HEK293T (cell line): ENCODE data around the gene SMIM33.
"Not testable (repeated sequence)": the region's sequence is repeated elsewhere in the genome, so short reads cannot be mapped to it uniquely, and the experiment has no call there.

ENCODE experiments used
- CTCF ChIA-PET: fragments of 350-600 bp; formaldehyde crosslinking; extraction: SDS; loops from one replicate; lab custom pipeline; 2021; ENCODE audit warnings: antibody characterized with exemption, inconsistent platforms; lab: Yijun Ruan, JAX
- POLR2A ChIA-PET: fragments of 350-600 bp; formaldehyde crosslinking; extraction: SDS; loops from one replicate; lab custom pipeline; 2020; ENCODE audit warnings: antibody characterized with exemption, inconsistent platforms; lab: Yijun Ruan, JAX
- DNase-seq: peaks from one replicate; pipeline ENCODE4 v3.0.0; 2012; ENCODE audit warnings: mixed read lengths; ENCODE audit errors: extremely low spot score
- ARNT ChIP-seq: fragments of 450-650 bp; IDR thresholded peaks from 2 replicates; pipeline ENCODE4 v1.6.1; 2017; ENCODE audit warnings: mild to moderate bottlenecking
- BHLHE40 ChIP-seq: fragments of 450-650 bp; IDR thresholded peaks from 2 replicates; pipeline ENCODE4 v1.6.1; 2016; ENCODE audit warnings: mild to moderate bottlenecking, moderate library complexity, borderline replicate concordance
- CTBP1 ChIP-seq: fragments of 450-650 bp; IDR thresholded peaks from 2 replicates; pipeline ENCODE4 v1.6.1; 2016; ENCODE audit warnings: borderline replicate concordance
- ELF4 ChIP-seq: fragments of 450-650 bp; IDR thresholded peaks from 2 replicates; pipeline ENCODE4 v1.6.1; 2017; ENCODE audit warnings: antibody characterized with exemption
- FOXA1 ChIP-seq: fragments of 450-650 bp; IDR thresholded peaks from 2 replicates; pipeline ENCODE4 v1.6.1; 2016; ENCODE audit warnings: mild to moderate bottlenecking
- FOXK2 ChIP-seq: fragments of 450-650 bp; IDR thresholded peaks from 2 replicates; pipeline ENCODE4 v1.6.1; 2016; ENCODE audit warnings: mild to moderate bottlenecking
- FOXM1 ChIP-seq: fragments of 450-650 bp; IDR thresholded peaks from 2 replicates; pipeline ENCODE4 v1.6.1; 2017; ENCODE audit warnings: mild to moderate bottlenecking, borderline replicate concordance
- HDGF ChIP-seq: fragments of 450-650 bp; IDR thresholded peaks from 2 replicates; pipeline ENCODE4 v1.6.1; 2017; ENCODE audit warnings: antibody characterized with exemption, borderline replicate concordance
- L3MBTL2 ChIP-seq: fragments of 450-650 bp; conservative IDR thresholded peaks from 2 replicates; pipeline ENCODE4 v1.6.1; 2016; ENCODE audit warnings: mild to moderate bottlenecking
- LEF1 ChIP-seq: fragments of 450-650 bp; IDR thresholded peaks from 2 replicates; pipeline ENCODE4 v1.6.1; 2017; ENCODE audit warnings: mild to moderate bottlenecking, borderline replicate concordance
- NFRKB ChIP-seq: fragments of 450-650 bp; IDR thresholded peaks from 2 replicates; pipeline ENCODE4 v1.6.1; 2016; ENCODE audit warnings: mild to moderate bottlenecking, moderate library complexity
- PKNOX1 ChIP-seq: fragments of 450-650 bp; IDR thresholded peaks from 2 replicates; pipeline ENCODE4 v1.6.1; 2016
- SP1 ChIP-seq: fragments of 450-650 bp; IDR thresholded peaks from 2 replicates; pipeline ENCODE4 v1.6.1; 2017
- SUZ12 ChIP-seq: fragments of 450-650 bp; IDR thresholded peaks from 2 replicates; pipeline ENCODE4 v1.6.1; 2016; ENCODE audit warnings: mild to moderate bottlenecking
- TARDBP ChIP-seq: fragments of 450-650 bp; IDR thresholded peaks from 2 replicates; pipeline ENCODE4 v1.6.1; 2016
- ZNF384 ChIP-seq: fragments of 450-650 bp; IDR thresholded peaks from 2 replicates; pipeline ENCODE4 v1.6.1; 2016

The SMIM33 gene

GRCh38 chr5:139431706-139432105 lies 39.1 kb upstream of the SMIM33 start:
- ChIA-PET POLR2A (no interaction called here), CTCF (no interaction called here)
- DNase-seq = no peak
- TF ChIP-seq PKNOX1 = no peak

- peak; percentile 69 for TF ChIP-seq ZNF384
- TF ChIP-seq FOXM1 = no peak
- no peak for DNase-seq
- POLR2A ChIA-PET = no interaction called here
- CTCF ChIA-PET = no interaction called here
Observed at GRCh38 chr5:139435676-139436075, 35.1 kb upstream of the SMIM33 start.

GRCh38 chr5:139438707-139439012 lies 32.1 kb upstream of the SMIM33 start:
- CTCF ChIA-PET = interaction anchor here (0.5 to 1.5 kb wide), 3 partner anchors 13 to 1522 kb away, joined by 3 to 6 read pairs (median 4); no protein-coding TSS in a partner anchor
- TF ChIP-seq FOXK2 = no peak
- TF ChIP-seq ELF4 = no peak
- peak; percentile 42; the same call in 1 of the 2 replicates for TF ChIP-seq PKNOX1
- TF ChIP-seq HDGF = no peak
- DNase-seq = no peak
- POLR2A ChIA-PET = interaction anchor here (0.8 to 2.2 kb wide), 21 partner anchors 9 to 860 kb away, joined by 3 to 20 read pairs (median 4); partner anchors contain the start of genes STING1 and UBE2D2

- peak; percentile 93 for DNase-seq
- TF ChIP-seq L3MBTL2 (peak; percentile 48), SUZ12 (peak; percentile 75), TARDBP (no peak)
- POLR2A ChIA-PET = interaction anchor here (0.6 to 2.2 kb wide), 32 partner anchors 9 to 860 kb away, joined by 3 to 20 read pairs (median 4); partner anchors contain the start of genes ECSCR, SLC23A1, SMIM33 and STING1
- CTCF ChIA-PET = interaction anchor here (0.5 to 1.5 kb wide), 4 partner anchors 14 to 1523 kb away, joined by 3 to 6 read pairs (median 4); no protein-coding TSS in a partner anchor
Observed at GRCh38 chr5:139439013-139439903, 31.5 kb upstream of the SMIM33 start, which contains the start of gene DNAJC18. Gene DNAJC18 (minus strand): TSS chr5:139439525. CDS start chr5:139439445, 80 bp downstream.

- ChIA-PET POLR2A (interaction anchor here (1.2 kb wide), 1 partner anchor 238 kb away, joined by 3 read pairs; no protein-coding TSS in a partner anchor), CTCF (interaction anchor here (0.9 kb wide), 1 partner anchor 79 kb away, joined by 3 read pairs; no protein-coding TSS in a partner anchor)
- not testable (repeated sequence) for DNase-seq
Observed at GRCh38 chr5:139440416-139440815, 30.4 kb upstream of the SMIM33 start.

GRCh38 chr5:139443831-139444453 lies 26.9 kb upstream of the SMIM33 start:
- DNase-seq = no peak
- TF ChIP-seq BHLHE40 (no peak), LEF1 (no peak), SP1 (no peak), PKNOX1 (no peak), NFRKB (no peak), FOXA1 (no peak), L3MBTL2 (no peak), FOXK2 (no peak), TARDBP (no peak), ZNF384 (no peak)
- POLR2A ChIA-PET = no interaction called here
- CTCF ChIA-PET = interaction anchor here (1.2 kb wide), 1 partner anchor 21 kb away, joined by 3 read pairs; no protein-coding TSS in a partner anchor

GRCh38 chr5:139445325-139446170 lies 25.3 kb upstream of the SMIM33 start:
- ChIA-PET POLR2A (no interaction called here), CTCF (interaction anchor here (0.8 kb wide), 2 partner anchors 11 to 14 kb away, joined by 3 read pairs; no protein-coding TSS in a partner anchor)
- TF ChIP-seq NFRKB (no peak), SP1 (no peak), LEF1 (no peak), BHLHE40 (no peak), TARDBP (no peak), FOXM1 (no peak), PKNOX1 (no peak), CTBP1 (no peak), FOXA1 (no peak), ZNF384 (no peak), HDGF (no peak), SUZ12 (no peak), ELF4 (no peak), L3MBTL2 (no peak), FOXK2 (no peak), ARNT (no peak)
- no peak for DNase-seq
